HEK293T (cell line): Measurements from ENCODE around the gene EXOC3L4.

ENCODE experiments used
- BHLHE40 ChIP-seq: fragments of 450-650 bp; IDR thresholded peaks from 2 replicates; pipeline ENCODE4 v1.6.1; 2016; ENCODE audit warnings: mild to moderate bottlenecking, moderate library complexity, borderline replicate concordance
- CTBP1 ChIP-seq: fragments of 450-650 bp; IDR thresholded peaks from 2 replicates; pipeline ENCODE4 v1.6.1; 2016; ENCODE audit warnings: borderline replicate concordance
- ELF4 ChIP-seq: fragments of 450-650 bp; IDR thresholded peaks from 2 replicates; pipeline ENCODE4 v1.6.1; 2017; ENCODE audit warnings: antibody characterized with exemption
- FOXA1 ChIP-seq: fragments of 450-650 bp; IDR thresholded peaks from 2 replicates; pipeline ENCODE4 v1.6.1; 2016; ENCODE audit warnings: mild to moderate bottlenecking
- FOXK2 ChIP-seq: fragments of 450-650 bp; IDR thresholded peaks from 2 replicates; pipeline ENCODE4 v1.6.1; 2016; ENCODE audit warnings: mild to moderate bottlenecking
- FOXM1 ChIP-seq: fragments of 450-650 bp; IDR thresholded peaks from 2 replicates; pipeline ENCODE4 v1.6.1; 2017; ENCODE audit warnings: mild to moderate bottlenecking, borderline replicate concordance
- HDGF ChIP-seq: fragments of 450-650 bp; IDR thresholded peaks from 2 replicates; pipeline ENCODE4 v1.6.1; 2017; ENCODE audit warnings: antibody characterized with exemption, borderline replicate concordance
- L3MBTL2 ChIP-seq: fragments of 450-650 bp; conservative IDR thresholded peaks from 2 replicates; pipeline ENCODE4 v1.6.1; 2016; ENCODE audit warnings: mild to moderate bottlenecking
- NFRKB ChIP-seq: fragments of 450-650 bp; IDR thresholded peaks from 2 replicates; pipeline ENCODE4 v1.6.1; 2016; ENCODE audit warnings: mild to moderate bottlenecking, moderate library complexity
- PKNOX1 ChIP-seq: fragments of 450-650 bp; IDR thresholded peaks from 2 replicates; pipeline ENCODE4 v1.6.1; 2016
- SP1 ChIP-seq: fragments of 450-650 bp; IDR thresholded peaks from 2 replicates; pipeline ENCODE4 v1.6.1; 2017
- SUZ12 ChIP-seq: fragments of 450-650 bp; IDR thresholded peaks from 2 replicates; pipeline ENCODE4 v1.6.1; 2016; ENCODE audit warnings: mild to moderate bottlenecking
- TARDBP ChIP-seq: fragments of 450-650 bp; IDR thresholded peaks from 2 replicates; pipeline ENCODE4 v1.6.1; 2016
- ZNF384 ChIP-seq: fragments of 450-650 bp; IDR thresholded peaks from 2 replicates; pipeline ENCODE4 v1.6.1; 2016

GRCh38 chr14:103073367-103073875 is 21.1 kb upstream of the EXOC3L4 start:
- TF ChIP-seq NFRKB (no peak), CTBP1 (no peak), FOXA1 (no peak), HDGF (no peak), SP1 (no peak), L3MBTL2 (no peak), ZNF384 (no peak), BHLHE40 (no peak), ELF4 (no peak), FOXM1 (no peak), TARDBP (no peak), FOXK2 (no peak), SUZ12 (no peak), PKNOX1 (no peak)
